Measurements from ENCODE around the gene TXNRD1.
A peak's percentile ranks its signal among the peaks of the same experiment; 100 is the strongest.
"Not testable (repeated sequence)": the region's sequence is repeated elsewhere in the genome, so short reads cannot be mapped to it uniquely, and the experiment has no call there.

The TXNRD1 gene

DNA sequence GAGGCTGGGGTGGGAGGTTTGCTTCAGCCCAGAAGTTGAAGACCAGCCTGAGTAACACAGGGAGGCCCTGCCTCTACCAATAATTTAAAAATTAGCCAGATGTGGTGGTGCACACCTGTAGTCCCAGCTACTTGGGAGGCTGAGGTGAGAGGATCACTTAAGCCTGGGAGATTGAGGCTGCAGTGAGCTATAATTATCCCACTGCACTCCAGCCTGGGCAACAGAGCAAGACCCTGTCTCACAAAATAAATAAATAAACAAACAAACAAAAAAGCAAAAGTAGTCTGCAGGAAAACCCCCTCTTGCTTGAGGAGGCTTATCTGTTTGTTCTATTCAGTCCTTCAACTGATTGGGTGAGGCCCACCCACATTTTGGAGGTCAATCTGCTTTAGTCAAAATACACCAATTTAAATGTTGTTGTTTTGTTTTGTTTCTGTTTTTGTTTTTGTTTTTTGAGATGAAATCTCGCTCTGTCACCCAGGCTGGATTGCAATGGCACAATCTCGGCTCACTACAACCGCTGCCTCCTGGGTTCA lies 24.9 kb upstream of the TXNRD1 start:
- DNase-seq (ENCODE audit: low read depth), result no peak

- peak; percentile 85 for DNase-seq (ENCODE audit: low read depth)
Measured at GRCh38 chr12:104197264-104197663, 18.3 kb upstream of the TXNRD1 start.

DNA sequence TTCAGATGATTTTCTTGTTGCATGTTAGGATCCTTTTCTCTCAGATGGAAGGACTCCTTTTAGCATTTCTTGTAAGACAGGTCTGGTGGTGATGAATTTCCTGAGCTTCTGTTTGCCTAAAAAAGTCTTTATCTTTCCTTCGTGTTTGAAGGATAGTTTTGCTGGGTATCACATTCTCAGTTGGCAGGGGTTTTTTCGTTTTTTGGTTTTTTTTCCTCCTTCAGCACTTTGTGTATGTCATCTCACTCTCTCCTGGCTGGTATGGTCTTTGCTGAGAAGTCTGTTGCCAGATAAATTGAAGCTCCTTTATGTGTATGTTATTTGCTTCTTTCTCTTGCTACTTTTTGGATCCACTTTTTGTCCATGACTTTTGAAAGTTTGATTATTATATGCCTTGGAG lies 15.6 kb upstream of the TXNRD1 start:
- DNase-seq (ENCODE audit: low read depth), result no peak

GRCh38 chr12:104201238-104202001 lies 14.2 kb upstream of the TXNRD1 start:
- DNase-seq (ENCODE audit: low read depth), result peak; percentile 59

GRCh38 chr12:104204690-104205480 lies 10.7 kb upstream of the TXNRD1 start:
- DNase-seq (ENCODE audit: low read depth), result no peak

DNA sequence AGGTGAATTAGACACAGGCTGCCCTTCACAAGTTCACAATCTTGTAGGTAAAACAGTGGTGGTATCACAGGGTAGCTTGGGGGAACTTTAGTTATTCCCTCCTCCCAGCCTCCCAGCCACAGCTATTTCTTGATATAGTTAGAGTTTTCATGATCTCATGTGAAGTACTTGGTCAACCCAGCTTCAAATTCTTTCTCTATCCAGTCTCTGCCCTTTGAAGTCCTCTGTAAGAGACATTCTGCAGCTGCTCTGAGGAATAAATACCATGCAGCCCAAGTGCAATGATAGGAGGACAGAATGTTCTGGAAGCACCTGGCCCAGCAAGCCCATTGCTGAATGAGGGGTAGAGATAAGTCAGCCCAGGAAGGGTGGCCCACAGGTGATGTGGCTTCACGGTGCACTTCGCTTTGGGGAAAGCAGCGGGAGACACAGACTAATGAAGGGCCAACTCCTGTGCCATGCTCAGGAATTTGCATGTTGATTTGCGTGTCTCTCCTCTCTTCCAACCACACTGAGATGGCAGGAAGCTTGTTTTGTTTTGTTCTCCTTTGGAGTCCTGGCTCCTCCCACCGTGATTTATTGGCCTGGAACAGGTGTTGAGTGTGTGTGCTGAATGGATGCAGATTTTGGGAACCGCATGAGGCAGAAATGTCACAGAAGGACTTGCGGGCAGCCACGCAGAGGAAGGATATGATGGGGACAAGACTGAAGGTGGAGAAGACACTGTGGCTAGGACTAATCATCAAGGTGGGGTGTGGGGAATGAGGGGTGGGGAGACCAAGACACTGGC lies 8.0 kb upstream of the TXNRD1 start:
- DNase-seq (ENCODE audit: low read depth), result no peak

DNA sequence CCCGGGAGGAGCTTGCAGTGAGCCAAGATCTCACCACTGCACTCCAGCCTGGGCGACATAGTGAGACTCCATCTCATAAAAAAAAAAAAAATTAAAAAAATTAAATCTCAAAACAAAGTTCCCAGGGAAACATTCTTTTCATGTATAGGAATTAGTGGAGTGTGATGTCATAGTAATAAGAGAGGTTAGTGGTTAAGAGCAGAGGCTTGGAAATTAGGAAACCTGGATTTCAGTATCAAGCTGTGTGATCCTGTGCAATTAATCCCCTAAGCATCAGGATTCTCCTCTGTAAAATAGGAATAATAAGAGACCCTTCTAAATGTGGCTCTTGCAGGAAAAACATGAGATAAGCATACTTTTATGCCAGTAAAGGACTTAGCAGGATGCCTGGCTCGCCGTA lies 3.1 kb upstream of the TXNRD1 start:
- no peak for DNase-seq (ENCODE audit: low read depth)

DNA sequence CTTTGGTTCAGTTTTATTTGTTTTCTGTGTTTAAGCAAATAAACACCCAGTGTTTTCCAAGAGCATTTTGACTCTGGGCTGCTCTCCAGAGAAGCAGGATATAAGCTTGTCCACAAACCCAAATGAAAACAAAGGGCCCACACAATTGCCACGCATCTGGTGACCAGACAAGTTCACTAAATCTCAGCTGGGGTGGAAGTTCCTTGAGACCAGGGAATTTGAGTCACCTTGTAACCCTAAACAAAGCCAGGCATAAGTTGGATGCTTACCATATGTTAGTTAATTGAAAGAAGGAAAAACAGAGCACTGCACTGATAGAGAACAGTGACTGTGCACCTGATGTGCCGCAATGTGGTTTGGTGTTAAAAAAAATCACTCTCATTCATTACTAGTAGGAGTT lies 1.6 kb upstream of the TXNRD1 start:
- peak; percentile 98 for DNase-seq (ENCODE audit: low read depth)

GRCh38 chr12:104216521-104216924 lies 944 bp downstream of the TXNRD1 start:
- DNase-seq (ENCODE audit: low read depth), result no peak

DNA sequence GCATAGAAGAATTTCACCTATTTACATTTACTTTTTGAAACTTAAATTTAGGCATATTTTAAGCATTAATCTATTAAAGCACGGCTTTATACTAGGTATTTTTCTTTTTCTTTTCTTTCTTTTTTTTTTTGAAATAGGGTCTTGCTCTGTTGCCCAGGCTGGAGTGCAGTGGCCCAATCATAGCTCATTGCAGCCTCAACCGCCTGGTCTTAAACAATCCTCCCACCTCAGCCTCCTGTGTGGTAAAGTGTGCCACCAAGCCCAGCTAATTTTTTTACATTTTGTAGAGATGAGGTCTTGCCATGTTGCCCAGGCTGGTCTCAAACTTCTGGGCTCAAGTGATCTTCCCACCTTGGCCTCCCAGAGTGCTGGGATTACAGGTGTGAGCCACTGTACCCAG lies 2.9 kb downstream of the TXNRD1 start:
- not testable (repeated sequence) for DNase-seq (ENCODE audit: low read depth)

DNA sequence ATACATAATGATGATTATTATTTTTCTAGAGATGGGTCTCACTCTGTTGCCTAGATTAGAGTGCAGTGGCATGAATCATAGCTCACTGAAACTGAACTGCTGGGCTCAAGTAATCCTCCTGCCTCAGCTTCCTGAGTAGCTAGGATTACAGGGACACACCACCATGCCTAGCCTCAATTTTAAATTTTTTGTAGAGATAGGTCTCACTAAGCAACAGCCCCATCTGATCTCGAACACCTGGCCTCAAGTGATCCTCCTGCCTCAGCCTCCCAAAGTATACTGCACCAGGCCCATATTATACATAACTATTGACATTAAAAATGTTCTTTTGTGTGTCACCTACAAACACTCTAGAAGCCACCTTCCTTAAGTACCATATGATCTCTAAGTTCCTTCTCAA lies 3.4 kb downstream of the TXNRD1 start:
- peak; percentile 25 for DNase-seq (ENCODE audit: low read depth)

DNA sequence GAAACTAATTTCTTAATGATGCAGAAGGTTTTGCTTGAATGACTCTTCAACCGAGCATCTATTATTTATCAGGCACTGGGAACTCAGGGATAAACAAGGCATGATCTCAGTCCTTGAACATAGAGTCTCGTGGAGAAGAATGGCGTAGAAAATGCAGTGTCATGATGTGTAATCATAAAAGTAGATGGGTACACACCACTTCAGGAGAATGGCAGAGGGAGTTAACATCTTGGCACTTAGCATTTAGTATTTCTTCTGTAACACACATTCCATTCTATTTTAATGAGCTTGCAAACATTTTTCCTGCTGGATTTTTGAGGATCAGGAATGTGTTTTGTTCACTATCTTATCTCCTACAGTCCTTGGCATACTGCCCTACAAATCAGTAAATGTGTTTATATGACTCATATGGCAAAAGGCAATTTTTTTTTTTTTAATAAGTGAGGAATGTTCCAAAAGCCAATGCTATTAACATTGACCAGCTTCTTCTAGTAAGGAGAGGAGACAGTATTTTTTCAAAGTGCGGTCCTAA lies 3.8 kb downstream of the TXNRD1 start:
- DNase-seq (ENCODE audit: low read depth), result peak; percentile 99

GRCh38 chr12:104219908-104220404 lies 4.4 kb downstream of the TXNRD1 start:
- DNase-seq (ENCODE audit: low read depth), result peak; percentile 56

- DNase-seq (ENCODE audit: low read depth), result no peak
Measured at GRCh38 chr12:104220931-104221330, 5.4 kb downstream of the TXNRD1 start.

- no peak for DNase-seq (ENCODE audit: low read depth)
Measured at GRCh38 chr12:104222976-104223375, 7.4 kb downstream of the TXNRD1 start.

DNA sequence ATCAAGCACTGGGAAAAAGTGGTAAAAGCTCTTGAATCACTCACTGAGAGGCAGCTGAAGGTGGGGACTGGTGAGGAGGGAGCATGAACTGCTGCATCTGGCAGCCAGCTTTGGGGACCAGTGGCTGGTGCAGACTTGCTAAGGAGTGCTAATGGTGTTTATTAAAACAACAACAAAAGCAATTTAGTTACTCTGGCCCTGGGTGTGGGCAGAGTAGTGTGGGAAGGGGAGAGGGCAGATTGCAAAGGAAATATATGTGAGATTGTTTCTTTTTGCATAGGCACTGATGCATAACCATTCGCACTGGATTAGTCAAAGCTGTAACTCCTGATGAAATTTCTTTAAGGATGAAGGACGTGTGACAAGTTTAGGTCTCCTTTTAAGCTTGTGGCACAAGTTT lies 8.1 kb downstream of the TXNRD1 start:
- no peak for DNase-seq (ENCODE audit: low read depth)

GRCh38 chr12:104226672-104227071 lies 11.1 kb downstream of the TXNRD1 start:
- no peak for DNase-seq (ENCODE audit: low read depth)

GRCh38 chr12:104230304-104231095 lies 14.9 kb downstream of the TXNRD1 start:
- no peak for DNase-seq (ENCODE audit: low read depth)

DNA sequence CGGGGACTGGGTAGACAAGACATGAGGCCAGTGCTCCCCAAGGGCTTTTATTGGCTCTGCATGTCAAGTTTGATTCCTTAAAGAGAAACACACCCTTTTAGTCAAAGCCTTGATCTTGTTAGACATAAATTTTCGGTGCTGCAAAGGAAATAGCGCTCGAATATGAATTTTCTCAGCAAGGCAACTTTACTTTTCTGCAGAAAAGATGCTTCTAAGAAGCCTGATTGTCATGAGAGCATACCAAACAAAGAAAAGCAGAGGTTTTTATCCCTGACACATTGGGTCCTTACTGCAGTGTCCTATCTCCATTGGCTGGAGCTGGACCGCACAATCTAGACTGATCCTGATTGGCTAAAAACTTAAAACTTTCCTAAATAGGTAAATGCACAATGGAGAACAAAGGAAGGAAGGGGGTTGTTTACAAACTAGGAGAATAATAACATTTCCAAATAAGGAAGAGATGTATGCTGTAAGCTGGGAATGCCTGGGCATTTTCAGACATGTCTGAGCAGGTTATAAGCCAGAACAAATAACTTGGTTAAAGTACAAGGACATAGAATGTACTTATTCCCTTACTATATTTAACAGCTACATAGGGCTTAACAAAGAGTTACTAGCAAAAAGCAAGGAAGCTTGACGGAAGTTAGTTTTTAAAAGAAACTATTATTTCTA lies 17.2 kb downstream of the TXNRD1 start:
- no peak for DNase-seq (ENCODE audit: low read depth)

DNA sequence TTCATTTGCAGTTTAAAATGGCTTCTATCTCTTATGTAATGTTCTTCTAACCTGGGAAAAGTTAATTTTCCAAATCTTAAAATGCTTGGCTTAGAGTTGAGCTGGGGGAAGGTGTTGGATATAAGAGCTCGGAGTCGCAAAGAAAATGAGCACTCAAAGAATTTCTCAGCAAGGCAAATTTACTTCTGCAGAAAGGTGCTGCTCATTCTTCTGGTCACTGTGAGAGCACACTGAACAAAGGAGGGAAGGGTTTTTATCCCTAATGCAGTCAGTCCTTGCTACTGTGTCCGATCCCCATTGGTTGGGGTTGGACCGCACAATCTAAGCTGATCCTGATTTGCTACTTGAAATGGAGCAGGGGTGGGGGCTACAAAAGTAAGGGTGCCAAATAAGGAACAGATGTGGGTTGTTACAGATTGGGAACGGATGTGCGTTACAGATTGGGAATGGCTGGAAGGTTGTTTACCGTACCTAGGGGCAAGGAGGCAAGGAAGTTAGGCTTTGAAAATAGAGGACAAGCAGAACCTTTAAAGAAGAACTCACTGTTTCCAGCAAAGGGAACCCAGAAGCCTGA lies 19.4 kb downstream of the TXNRD1 start:
- no peak for DNase-seq (ENCODE audit: low read depth)

All from fibroblast of gingiva (primary cell).